NCI-H526 treated with DMSO at 0.1 percent for 48 hours (cell line): ENCODE measurements around the gene ASPDH.
"Not testable (repeated sequence)": the region's sequence is repeated elsewhere in the genome, so short reads cannot be mapped to it uniquely, and the experiment has no call there.

Experiments
- DNase-seq: peaks from one replicate; lab custom pipeline; 2025; lab: John Stamatoyannopoulos, UW

ASPDH gene

DNA sequence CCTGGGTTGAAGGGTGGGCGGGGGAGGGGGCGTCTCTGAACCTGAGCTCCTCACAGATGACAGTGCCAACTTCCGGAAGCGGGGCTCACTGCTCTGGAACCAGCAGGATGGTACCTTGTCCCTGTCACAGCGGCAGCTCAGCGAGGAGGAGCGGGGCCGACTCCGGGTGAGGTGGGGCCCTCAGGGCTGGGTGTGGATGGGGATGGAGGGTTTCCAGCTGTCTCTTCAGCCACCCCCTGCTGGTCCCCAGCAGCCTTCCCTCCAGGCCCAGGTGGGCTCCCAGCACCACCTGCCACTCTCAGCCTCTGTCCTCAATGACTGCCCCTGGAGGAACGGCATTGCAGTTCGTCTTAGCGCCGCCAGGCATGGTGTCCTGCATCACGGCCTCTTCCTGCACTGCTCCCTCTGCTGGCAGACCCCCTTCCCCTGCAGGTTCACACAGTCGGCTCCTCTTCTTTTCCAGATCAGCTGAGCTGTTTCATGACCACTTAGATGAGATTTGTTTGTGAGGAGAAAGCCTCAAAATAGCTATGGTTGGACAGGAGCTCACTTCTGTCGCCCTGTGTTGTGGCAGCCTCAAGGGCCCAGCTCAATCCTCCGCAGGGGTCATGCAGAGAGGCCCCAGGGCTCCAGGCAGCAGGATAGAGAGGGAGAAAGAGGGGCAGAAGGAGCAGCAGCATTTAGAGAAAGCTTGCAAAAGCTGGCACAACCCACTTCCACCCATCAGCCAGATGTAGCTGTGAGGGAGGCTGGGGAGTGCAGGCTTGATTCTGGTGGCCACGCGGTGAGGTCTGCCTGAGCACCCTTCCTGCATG is 34.6 kb downstream of the ASPDH start:
- peak; percentile 10 for DNase-seq

DNA sequence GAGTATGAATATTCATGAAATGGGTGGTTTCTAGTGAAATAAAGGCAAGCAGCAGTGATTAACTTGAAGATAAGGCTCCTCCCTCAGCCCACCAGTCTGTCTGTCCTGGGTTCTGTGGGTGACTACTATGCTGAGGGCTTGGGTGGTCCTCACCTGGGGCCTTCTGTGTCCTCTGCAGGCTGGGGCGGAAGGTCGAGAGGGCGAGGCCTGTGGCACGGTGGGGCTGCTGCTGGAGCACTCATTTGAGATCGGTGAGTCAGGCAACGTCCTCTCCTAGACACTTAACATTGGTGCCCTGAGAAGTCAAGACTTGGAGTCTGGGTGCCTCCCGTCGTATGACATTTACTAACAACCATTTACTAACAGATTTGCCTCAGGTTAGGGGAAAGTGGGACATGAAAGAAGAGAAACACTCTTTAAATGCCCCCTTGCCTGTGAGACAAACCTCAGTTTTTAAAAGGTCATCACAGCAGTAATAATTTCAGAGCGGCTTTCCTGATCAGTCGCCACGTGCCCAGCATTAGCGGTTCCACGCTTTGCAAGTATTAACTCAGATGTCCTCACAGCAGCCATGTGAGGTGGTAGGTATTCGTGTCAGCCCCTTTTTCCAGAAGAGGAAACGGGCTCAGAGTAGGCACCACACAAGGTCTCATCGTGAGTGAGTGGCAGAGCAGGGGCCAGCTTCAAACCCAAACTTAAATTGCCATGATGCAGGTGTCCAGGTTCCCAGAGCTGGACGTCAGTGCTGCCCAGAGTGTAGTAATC is 35.8 kb downstream of the ASPDH start:
- DNase-seq = no peak

DNA sequence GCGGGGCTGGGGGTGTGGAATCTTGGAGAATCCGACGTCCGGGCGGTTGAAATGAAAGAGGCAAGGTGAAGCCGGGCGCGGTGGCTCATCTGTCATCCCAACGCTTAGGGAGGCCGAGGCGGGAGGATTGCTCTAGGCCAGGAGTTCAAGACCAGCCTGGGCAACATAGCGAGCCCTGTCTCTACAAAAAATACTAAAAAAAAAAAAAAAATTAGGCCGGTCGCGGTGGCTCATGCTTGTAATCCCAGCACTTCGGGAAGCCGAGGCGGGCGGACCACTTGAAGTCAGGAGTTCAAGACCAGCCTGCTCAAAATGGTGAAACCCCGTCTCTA is 36.8 kb downstream of the ASPDH start:
- no peak for DNase-seq

DNA sequence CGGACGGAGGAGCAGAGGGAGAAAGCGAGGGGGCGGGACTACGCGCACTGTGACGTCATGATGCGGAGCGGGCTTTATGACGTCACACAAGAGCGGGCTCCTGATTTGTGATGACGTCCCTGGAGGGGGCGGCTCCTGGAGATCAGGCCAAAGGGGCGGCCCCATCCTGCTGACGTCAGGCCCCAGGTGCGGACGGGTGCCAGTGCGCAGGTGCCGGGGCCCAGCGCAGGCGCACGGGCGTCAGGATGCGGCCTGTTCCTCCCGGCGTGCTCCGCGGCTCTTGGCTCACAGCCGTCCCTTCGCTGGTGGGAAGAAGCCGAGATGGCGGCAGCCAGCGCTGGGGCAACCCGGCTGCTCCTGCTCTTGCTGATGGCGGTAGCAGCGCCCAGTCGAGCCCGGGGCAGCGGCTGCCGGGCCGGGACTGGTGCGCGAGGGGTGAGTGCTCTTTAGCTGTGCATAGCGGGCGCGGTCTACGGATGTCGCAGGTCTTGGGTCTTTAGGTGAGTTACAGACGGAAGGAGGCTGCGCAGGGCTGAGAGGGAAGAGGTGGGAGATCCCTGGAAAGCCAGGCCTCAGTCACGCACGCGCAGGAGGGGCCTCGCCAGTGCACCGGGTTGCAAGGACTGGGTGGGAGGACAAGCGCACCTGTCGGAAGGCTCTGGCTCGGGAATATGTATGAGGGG is 37.3 kb downstream of the ASPDH start, which contains the start of the genes EMC10 and GARIN5A:
TSS of gene EMC10 (plus strand) at position 284 of the 683 bp plus-strand sequence. CDS start at position 322, 38 bp downstream.
TSS of gene GARIN5A (minus strand) at position 625 of the 683 bp plus-strand sequence. CDS start at position 165, 460 bp downstream.
- peak; percentile 85 for DNase-seq

DNA sequence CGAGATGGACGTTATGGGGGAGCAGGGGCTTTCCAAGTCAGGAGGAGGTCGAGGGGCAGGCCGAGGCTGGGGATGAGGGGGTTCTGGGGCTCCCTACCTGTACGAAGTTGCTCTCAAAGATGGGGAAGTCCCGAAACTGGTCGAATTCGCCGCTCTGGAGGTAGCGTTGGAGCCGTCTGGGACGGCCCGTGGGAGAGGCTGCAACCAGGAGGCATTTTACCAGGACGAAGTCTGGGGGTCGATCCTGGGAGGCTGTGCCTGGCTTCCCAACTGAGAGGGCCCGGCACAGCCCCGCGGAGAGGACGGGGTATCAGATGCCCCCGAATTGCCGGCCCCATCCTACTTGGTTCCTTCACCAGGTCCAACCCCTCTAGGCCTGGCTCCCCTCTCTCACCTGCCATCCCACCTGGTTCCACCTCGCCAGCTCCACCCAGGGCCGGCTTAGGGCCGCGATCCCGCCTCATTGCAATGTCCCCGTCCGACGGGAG is 37.9 kb downstream of the ASPDH start:
- no peak for DNase-seq

DNA sequence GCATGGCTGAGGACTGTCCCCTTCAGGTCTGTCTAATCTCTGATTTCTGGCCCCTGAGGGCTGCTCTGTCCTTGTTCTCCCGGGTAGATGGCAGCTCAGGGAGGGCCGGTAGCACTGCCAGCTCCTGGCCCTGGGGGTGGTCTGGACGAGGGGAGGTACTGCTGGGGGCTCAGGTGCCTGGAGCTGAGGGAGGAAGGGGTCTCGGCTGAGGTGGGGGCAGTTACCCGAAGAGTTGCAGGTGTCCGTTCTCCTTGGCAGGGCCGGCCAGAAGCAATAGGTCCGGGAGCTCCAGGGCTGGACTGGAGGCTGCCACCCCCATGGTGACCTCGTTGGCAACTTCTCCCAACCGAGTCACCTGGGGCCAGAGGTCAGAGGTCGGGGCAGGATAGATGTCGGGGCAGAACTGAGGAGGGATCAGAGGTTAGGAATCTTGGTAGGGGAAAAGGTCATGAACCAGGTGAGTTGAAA is 38.6 kb downstream of the ASPDH start:
- no peak for DNase-seq

DNA sequence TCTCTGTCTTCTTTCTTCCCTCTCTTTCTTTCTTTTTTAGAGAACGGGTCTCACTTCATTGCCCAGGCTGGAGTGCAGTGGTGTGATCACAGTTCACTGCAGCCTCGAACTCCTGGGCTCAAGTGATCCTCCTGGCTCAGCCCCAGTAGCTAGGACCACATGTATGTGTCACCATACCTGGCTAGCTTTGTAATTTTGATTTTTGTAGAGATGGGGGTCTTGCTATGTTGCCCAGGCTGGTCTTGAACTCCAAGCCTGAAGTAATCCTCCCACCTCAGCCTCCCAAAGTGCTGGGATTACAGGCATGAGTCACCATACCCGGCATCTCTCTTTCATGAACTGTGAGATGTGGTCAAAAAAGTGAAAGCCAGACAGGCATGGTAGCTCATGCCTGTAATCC is 40.4 kb downstream of the ASPDH start:
- DNase-seq = not testable (repeated sequence)

DNA sequence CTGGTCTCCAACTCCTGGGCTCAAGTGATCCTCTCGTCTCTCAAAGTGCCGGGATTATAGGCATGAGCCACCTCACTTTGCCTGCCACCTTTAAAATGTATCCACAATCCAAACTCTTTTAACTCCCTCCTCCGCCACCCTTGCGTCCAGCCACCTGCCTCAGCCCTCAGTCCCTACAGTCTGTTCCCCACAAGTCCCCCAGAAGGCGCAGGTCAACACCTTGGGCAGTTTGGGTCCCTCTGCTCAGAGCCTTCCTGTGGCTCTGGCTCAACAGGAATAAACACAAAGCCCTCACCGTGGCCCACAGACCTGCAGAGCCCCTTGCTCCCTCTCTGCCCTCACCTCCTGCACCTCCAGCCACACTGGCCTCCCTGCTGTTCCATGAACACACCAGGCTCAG is 44.9 kb downstream of the ASPDH start:
- no peak for DNase-seq

DNA sequence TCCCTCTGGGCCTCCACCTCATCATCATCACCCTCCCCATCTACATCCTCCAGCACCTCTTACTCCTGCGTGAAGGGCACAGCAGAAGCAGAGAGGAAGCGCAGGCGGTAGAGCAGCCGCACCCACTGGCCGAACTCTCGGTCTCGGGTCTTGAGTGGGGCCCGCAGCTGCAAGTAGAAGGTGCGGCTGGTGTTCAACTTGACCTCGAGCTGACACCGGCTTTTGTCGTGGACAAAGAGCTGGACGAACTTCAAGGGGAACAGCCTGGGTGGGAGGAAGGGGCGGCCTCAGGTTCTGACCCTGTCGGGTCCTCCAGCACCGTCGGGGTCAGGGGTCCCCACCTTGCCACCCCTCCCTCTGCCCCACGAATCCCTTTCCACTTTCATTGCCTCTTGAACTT is 46.1 kb downstream of the ASPDH start:
- no peak for DNase-seq

DNA sequence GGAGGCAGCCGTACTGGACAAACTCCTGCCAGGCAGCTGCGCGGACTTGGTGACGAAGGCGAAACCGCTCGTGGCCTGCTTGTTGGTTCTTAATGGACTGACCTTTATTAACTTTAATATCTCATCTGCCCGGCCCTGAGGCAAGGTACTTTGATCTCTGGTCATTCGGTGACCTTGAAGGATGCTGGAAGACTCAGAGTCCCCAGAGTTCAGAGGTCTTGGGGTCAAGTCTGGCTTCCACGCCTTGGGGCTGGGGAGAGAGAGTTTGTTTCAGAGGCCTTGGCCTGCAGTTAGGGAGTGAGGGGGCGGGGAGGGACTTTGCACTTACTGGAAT is 47.0 kb downstream of the ASPDH start:
- DNase-seq = no peak

DNA sequence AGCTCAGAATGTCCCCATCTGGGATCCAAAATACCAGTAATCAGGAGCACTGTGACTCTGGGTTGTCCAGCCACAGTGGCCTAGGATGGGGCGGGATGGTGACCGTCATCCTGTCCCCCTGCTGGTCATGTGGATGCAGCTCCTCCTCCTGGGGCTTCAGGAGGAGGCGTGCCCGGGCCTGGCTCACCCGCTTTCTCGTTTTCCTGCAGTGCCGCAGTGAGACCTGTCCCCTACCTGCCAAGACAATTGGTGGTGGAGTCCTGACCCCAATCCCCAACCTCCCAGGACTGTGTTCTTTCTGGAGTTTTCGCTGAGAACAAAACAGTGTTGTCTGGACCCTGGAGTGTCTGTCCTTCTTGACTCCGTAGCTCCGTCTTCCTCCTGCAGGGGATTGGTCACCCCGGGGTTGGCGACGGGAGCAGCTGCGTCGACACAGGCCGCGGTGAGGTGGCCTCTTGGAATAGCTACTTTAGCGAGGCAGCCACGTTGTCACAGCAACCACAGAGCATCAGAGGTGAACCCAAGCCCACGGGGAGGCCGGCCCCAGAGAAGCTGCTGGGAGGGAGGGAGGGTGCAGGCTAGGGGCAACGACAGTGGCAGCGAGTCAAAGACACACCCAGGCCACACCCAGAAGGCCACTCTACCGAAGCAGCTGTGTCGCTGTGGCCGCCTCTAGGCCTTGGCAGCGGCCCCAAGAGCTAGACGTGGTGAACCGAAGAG is 47.6 kb downstream of the ASPDH start:
- no peak for DNase-seq

DNA sequence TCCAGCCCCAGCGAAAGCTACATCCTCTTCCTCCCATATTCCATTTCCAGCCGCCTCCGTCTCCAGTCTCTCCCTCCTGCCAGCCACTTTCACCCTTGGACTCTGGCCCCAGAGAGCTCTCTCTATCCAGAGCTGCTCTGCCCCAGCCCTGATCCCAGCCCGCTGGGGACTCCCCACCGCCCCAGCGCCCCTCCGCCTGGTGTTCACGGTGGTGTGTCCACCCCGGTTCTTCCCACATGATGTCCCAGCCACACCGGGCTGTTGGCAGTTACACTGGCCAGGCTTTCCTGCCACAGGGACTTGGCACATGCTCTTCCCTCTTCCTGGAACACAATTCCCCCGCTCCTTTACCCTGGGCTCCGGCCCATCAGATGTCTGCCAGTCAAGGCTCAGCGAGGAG is 48.7 kb downstream of the ASPDH start:
- no peak for DNase-seq

DNA sequence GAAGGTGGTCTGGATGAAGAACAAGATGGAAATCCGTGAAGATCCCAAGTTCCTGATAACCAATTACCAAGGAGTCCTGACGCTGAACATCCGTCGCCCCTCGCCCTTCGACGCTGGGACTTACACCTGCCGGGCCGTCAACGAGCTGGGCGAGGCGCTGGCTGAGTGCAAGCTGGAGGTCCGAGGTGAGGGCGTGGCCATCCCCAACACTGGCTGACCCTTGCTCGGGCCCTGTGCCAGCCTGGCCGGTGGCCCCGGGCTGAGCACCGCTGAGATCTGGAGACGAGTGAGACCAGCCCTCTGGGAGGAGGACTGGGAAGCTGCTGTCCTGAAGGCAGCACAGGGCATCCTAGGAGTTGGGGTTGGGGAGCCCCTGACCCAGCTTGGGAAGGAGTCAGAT is 49.4 kb downstream of the ASPDH start:
- DNase-seq = no peak

DNA sequence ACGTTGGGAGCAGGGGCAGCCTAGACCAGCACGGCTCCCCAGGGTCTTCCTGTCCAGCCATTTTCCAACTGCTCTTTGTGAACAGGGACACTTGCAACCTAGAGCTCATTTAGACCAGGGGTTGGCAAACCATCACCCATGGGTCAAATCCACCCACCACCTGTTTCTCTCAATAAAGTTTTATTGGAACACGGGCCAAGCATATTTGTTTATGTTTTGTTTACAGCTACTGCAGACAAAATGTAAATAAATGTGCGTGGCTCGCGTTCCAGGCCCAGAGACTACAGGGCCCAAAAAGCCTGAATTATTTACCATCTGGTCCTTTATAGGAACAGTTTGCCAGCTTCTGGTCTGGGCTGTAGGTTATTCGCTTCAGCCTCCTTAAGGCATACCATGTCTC is 50.7 kb downstream of the ASPDH start:
- no peak for DNase-seq
